Right lobe of liver (tissue), 6 donors: Measurements from ENCODE around the gene HECTD4. TPM values are rescaled to one million over a fixed set of nuclear protein-coding genes. Genes with fewer than 3 reads are reported as not detected.
A peak's percentile ranks its signal among the peaks of the same experiment; 100 is the strongest.

Source experiments
- ATAC-seq, 4 donors: fragments of 200-7000 bp; cut with Tn5 transposase; one replicate each; pipeline ENCODE4 v1.9.1; 2020; ENCODE audit warnings: mild to moderate bottlenecking in 4 of 4, moderate library complexity in 4 of 4
- DNase-seq, 3 donors: peaks; one replicate each; pipeline ENCODE4 v3.0.0-alpha.2; 2020
- H3K27ac ChIP-seq, 3 donors: fragments of 200-600 bp; one replicate each; pipeline ENCODE4 v1.8.0; 2022
- H3K27me3 ChIP-seq, 2 donors: fragments of 200-600 bp; one replicate each; pipeline ENCODE4 v1.8.0; 2022
- H3K36me3 ChIP-seq, 4 donors: fragments of 200-600 bp; sonication (generic) in 1 of 4; one replicate each; pipeline versions ENCODE4 v1.5.1 to v1.8.0; 2017 to 2022; ENCODE audit warnings: control low read depth in 1 of 4
- H3K4me1 ChIP-seq, 4 donors: fragments of 200-600 bp; sonication (generic) in 1 of 4; one replicate each; pipeline versions ENCODE4 v1.5.1 to v1.8.0; 2017 to 2022; ENCODE audit warnings: control low read depth in 1 of 4
- H3K4me3 ChIP-seq, 3 donors: fragments of 200-600 bp; one replicate each; pipeline ENCODE4 v1.8.0; 2022
- H3K9me3 ChIP-seq, 4 donors: fragments of 200-600 bp; sonication (generic) in 1 of 4; one replicate each; pipeline versions ENCODE4 v1.5.1 to v1.8.0; 2017 to 2022; ENCODE audit warnings: control low read depth in 1 of 4
- CTCF ChIP-seq, 4 donors: fragments of 200-600 bp in 3 of 4; fragments of 450-650 bp in 1 of 4; IDR thresholded peaks; one replicate each; pipeline versions ENCODE4 v1.5.1 to v1.8.0; 2016 to 2022; ENCODE audit warnings: antibody characterized with exemption in 4 of 4, mild to moderate bottlenecking in 2 of 4
- POLR2A ChIP-seq: fragments of 450-650 bp; IDR thresholded peaks from one replicate; pipeline ENCODE4 v1.6.1; 2017; ENCODE audit warnings: antibody characterized with exemption, mild to moderate bottlenecking
- WGBS: methylation state at CpG from one replicate; pipeline ENCODE4 v1.1.6; 2018; ENCODE audit warnings: low coverage, low lambda C conversion rate; ENCODE audit not compliant: insufficient coverage; ENCODE audit errors: missing lambda C conversion rate; 5-methylcytosine and 5-hydroxymethylcytosine counted together
- intact Hi-C, 2 donors: fragments of 100-400 bp; cut with DNase I; formaldehyde crosslinking; loops; one replicate each; pipeline versions ENCODE4 v1.11.2 to v1.14.1; 2022
- total RNA-seq, 6 experiments: library from RNA; depleted of rRNA in 2 of 6; stranded (reverse); fragments of >200 nt in 2 of 6; fragmentation: NEBNext Ultra II Directional in 3 of 6; extraction: Animal tissue kit (Norgen Biotek cat#: 25700) in 3 of 6; gene quantifications; one replicate each; pipeline versions ENCODE4 v1.1.0 to v1.2.4, GENCODE V29; 2016 to 2023
- donor health status: DM: no; HTN: yes; CAD: no.
- donor health status: DM: no; HTN: no; CAD: no.
- donor health status: DM: no; HTN: no; CAD: no.
- donor health status: DM: no; HTN: yes; CAD: no.
- donor health status: DM: no; HTN: yes; CAD: no.

HECTD4 gene
- total RNA-seq, 6 experiments from 2014 or later: 12.6 to 24.4 (median 19.3) TPM

GRCh38 chr12:112124918-112125249, 257.3 kb downstream of the HECTD4 start:
- Histone ChIP-seq H3K4me3 (peak overlapping the region in 1 of 3 donors; percentile 98), H3K27ac (no peak overlapping the region), H3K27me3 (no peaks in the 10 kb centered on the region), H3K4me1 (peaks cover 0 to 26% (median 10%) of the 10 kb centered on the region in 4 donors), H3K36me3 (no peaks in the 10 kb centered on the region), H3K9me3 (no peaks in the 10 kb centered on the region)
- 0% methylated on average over 1 of the region's 1 CpG for WGBS
- TF ChIP-seq CTCF (IDR thresholded peaks at IDR 0.05) (no peak), POLR2A (no peak)
- no peak for ATAC-seq
- no peak for DNase-seq
- intact Hi-C loops: no loop called here

GRCh38 chr12:112122823-112123690, 259.2 kb downstream of the HECTD4 start:
- DNase-seq (no peak), ATAC-seq (peak; percentile 5 to 40 (median 15))
- WGBS: 48% methylated on average over 11 of the region's 12 CpGs
- no peaks in the 10 kb centered on the region for H3K36me3 ChIP-seq
- H3K9me3 ChIP-seq: no peaks in the 10 kb centered on the region
- no peak for TF ChIP-seq CTCF (IDR thresholded peaks at IDR 0.05)
- TF ChIP-seq POLR2A: no peak
- H3K4me1 ChIP-seq: peaks cover 0 to 17% (median 8%) of the 10 kb centered on the region in 4 donors
- no peaks in the 10 kb centered on the region for H3K27me3 ChIP-seq
- intact Hi-C loops: no loop called here
- peak overlapping the region in 1 of 3 donors; percentile 9 for H3K27ac ChIP-seq
- no peak overlapping the region for H3K4me3 ChIP-seq

GRCh38 chr12:112121780-112122565, 260.3 kb downstream of the HECTD4 start:
- no peak for TF ChIP-seq POLR2A
- no peak for TF ChIP-seq CTCF (IDR thresholded peaks at IDR 0.05)
- Histone ChIP-seq H3K9me3 (no peaks in the 10 kb centered on the region), H3K4me3 (no peak overlapping the region), H3K27me3 (no peaks in the 10 kb centered on the region), H3K27ac (peak overlapping the region in 1 of 3 donors; percentile 9), H3K4me1 (peaks cover 0 to 17% (median 4%) of the 10 kb centered on the region in 4 donors), H3K36me3 (no peaks in the 10 kb centered on the region)
- intact Hi-C loops: no loop called here
- 82% methylated on average over 8 of the region's 11 CpGs for WGBS
- no peak for ATAC-seq
- DNase-seq: peak in 1 of 3 donors; percentile 32

GRCh38 chr12:112117685-112118084, 264.5 kb downstream of the HECTD4 start:
- no peak overlapping the region for H3K27ac ChIP-seq
- TF ChIP-seq POLR2A (no peak), CTCF (IDR thresholded peaks at IDR 0.05) (no peak)
- no peak for ATAC-seq
- DNase-seq: no peak
- H3K27me3 ChIP-seq: no peaks in the 10 kb centered on the region
- peaks cover 0 to 7% (median 0%) of the 10 kb centered on the region in 4 donors for H3K4me1 ChIP-seq
- H3K36me3 ChIP-seq: no peaks in the 10 kb centered on the region
- 88% methylated on average over 6 of the region's 8 CpGs for WGBS
- no peaks in the 10 kb centered on the region for H3K9me3 ChIP-seq
- no peak overlapping the region for H3K4me3 ChIP-seq
- intact Hi-C loops: no loop called here
